Thyroid gland (tissue), 4 donors: ENCODE results near the gene PNKD.

Experiments
- POLR2A ChIP-seq, 2 donors: fragments of 450-650 bp; IDR thresholded peaks; one replicate each; pipeline ENCODE4 v1.6.1; 2017; ENCODE audit warnings: antibody characterized with exemption in 2 of 2, mild to moderate bottlenecking in 2 of 2, moderate library complexity in 1 of 2
- TF ChIP-seq, protein P1 (sequence below), 6 experiments: fragments of 200-600 bp in 3 of 6; fragments of 450-650 bp in 3 of 6; sonication (generic) in 3 of 6; IDR thresholded peaks; one replicate each; pipeline ENCODE4 v1.5.1; 2016 to 2019; ENCODE audit warnings: antibody characterized with exemption in 6 of 6, mild to moderate bottlenecking in 2 of 6, inconsistent platforms in 1 of 6, moderate library complexity in 1 of 6

DNA sequence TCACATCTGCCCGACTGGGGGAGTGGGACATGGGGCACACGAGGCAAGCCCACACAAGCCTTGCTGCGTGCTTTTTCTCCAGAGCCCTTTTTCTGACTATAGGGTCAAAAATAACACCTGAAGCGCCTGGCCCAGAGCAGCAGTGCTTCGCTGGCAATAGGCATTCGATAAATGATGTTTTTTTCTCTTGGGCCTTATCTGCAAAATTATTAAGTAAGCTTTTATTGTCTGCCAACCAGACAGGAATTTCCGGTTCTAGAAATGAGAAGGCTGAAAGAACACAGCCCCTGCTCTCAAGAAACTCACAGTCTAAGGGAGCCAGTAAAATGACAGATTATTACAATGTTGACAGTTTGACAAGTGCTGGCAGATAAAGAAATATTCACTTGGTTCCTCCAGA is 24.7 kb downstream of the PNKD start:
- TF ChIP-seq, protein P1, sequence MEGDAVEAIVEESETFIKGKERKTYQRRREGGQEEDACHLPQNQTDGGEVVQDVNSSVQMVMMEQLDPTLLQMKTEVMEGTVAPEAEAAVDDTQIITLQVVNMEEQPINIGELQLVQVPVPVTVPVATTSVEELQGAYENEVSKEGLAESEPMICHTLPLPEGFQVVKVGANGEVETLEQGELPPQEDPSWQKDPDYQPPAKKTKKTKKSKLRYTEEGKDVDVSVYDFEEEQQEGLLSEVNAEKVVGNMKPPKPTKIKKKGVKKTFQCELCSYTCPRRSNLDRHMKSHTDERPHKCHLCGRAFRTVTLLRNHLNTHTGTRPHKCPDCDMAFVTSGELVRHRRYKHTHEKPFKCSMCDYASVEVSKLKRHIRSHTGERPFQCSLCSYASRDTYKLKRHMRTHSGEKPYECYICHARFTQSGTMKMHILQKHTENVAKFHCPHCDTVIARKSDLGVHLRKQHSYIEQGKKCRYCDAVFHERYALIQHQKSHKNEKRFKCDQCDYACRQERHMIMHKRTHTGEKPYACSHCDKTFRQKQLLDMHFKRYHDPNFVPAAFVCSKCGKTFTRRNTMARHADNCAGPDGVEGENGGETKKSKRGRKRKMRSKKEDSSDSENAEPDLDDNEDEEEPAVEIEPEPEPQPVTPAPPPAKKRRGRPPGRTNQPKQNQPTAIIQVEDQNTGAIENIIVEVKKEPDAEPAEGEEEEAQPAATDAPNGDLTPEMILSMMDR (IDR thresholded peaks at IDR 0.05) = no peak
- peak in 1 of 2 donors; percentile 43 for TF ChIP-seq POLR2A (IDR thresholded peaks at IDR 0.05)
